D721Med (cell line): ENCODE results near the gene PGM1.

Source experiments
- DNase-seq: peaks from one replicate; pipeline ENCODE4 v3.0.0; 2011; ENCODE audit warnings: low spot score; ENCODE audit not compliant: insufficient read length
- FAIRE-seq: peaks from 2 replicates; lab custom pipeline; 2011; peaks lifted over from hg19 to GRCh38; lab: Jason Lieb, UNC
- CTCF ChIP-seq: IDR thresholded peaks from 2 replicates; pipeline ENCODE4 v1.5.1; 2012; ENCODE audit warnings: mild to moderate bottlenecking, control low read depth; ENCODE audit not compliant: insufficient read depth; ENCODE audit errors: missing control alignments

Gene PGM1

GRCh38 chr1:63638875-63639274, 45.7 kb downstream of the PGM1 start:
- DNase-seq (no peak), FAIRE-seq (no peak)
- no peak for TF ChIP-seq CTCF

GRCh38 chr1:63640633-63641567, 47.7 kb downstream of the PGM1 start:
- DNase-seq = no peak
- no peak for TF ChIP-seq CTCF
- FAIRE-seq = no peak

- FAIRE-seq (no peak), DNase-seq (no peak)
- TF ChIP-seq CTCF = no peak
Observed at GRCh38 chr1:63641615-63642014, 48.4 kb downstream of the PGM1 start.

- TF ChIP-seq CTCF = no peak
- DNase-seq (no peak), FAIRE-seq (no peak)
Observed at GRCh38 chr1:63642901-63643300, 49.7 kb downstream of the PGM1 start.

- DNase-seq (no peak), FAIRE-seq (no peak)
- no peak for TF ChIP-seq CTCF
Observed at GRCh38 chr1:63643517-63643916, 50.3 kb downstream of the PGM1 start.

- DNase-seq (no peak), FAIRE-seq (no peak)
- TF ChIP-seq CTCF = no peak
Observed at GRCh38 chr1:63643926-63644325, 50.7 kb downstream of the PGM1 start.

- FAIRE-seq (no peak), DNase-seq (no peak)
- no peak for TF ChIP-seq CTCF
Observed at GRCh38 chr1:63645317-63645716, 52.1 kb downstream of the PGM1 start.
